Right renal cortex interstitium (tissue), 3 donors: Measurements from ENCODE around the gene LMAN1. TPM values are rescaled to one million over a fixed set of nuclear protein-coding genes. Genes with fewer than 3 reads are reported as not detected.

Experiments used
- DNase-seq, 3 donors: peaks; one replicate each; pipeline ENCODE4 v3.0.0-alpha.2; 2013; ENCODE audit warnings: low read depth in 3 of 3, low spot score in 2 of 3
- polyA plus RNA-seq, 3 donors: library from polyadenylated mRNA; unstranded; fragments of 120-200 nt; gene quantifications; one replicate each; pipeline ENCODE4 v1.2.1, GENCODE V29; 2013; ENCODE audit not compliant: insufficient read length in 3 of 3

Gene LMAN1
- polyA plus RNA-seq, 3 donors, result 108 to 114 (median 109) TPM

- DNase-seq, result no peak
Observed at GRCh38 chr18:59372975-59373374, 13.9 kb upstream of the LMAN1 start.

GRCh38 chr18:59360381-59360780 is 1.3 kb upstream of the LMAN1 start:
- DNase-seq, result no peak

GRCh38 chr18:59359576-59359952 is 499 bp upstream of the LMAN1 start:
- no peak for DNase-seq

GRCh38 chr18:59358414-59358711 is 702 bp downstream of the LMAN1 start:
- DNase-seq, result no peak

- no peak for DNase-seq
Observed at GRCh38 chr18:59357928-59358327, 1.1 kb downstream of the LMAN1 start.

- DNase-seq, result no peak
Observed at GRCh38 chr18:59354731-59355130, 4.3 kb downstream of the LMAN1 start.

- DNase-seq, result no peak
Observed at GRCh38 chr18:59353079-59353680, 5.9 kb downstream of the LMAN1 start.

- no peak for DNase-seq
Observed at GRCh38 chr18:59352250-59352855, 6.7 kb downstream of the LMAN1 start.

- no peak for DNase-seq
Observed at GRCh38 chr18:59345556-59345955, 13.5 kb downstream of the LMAN1 start.

- DNase-seq, result no peak
Observed at GRCh38 chr18:59344996-59345395, 14.1 kb downstream of the LMAN1 start.

- DNase-seq, result no peak
Observed at GRCh38 chr18:59343926-59344325, 15.1 kb downstream of the LMAN1 start.

GRCh38 chr18:59340817-59341216 is 18.2 kb downstream of the LMAN1 start:
- DNase-seq, result no peak

GRCh38 chr18:59340312-59340711 is 18.8 kb downstream of the LMAN1 start:
- DNase-seq, result no peak

- DNase-seq, result no peak
Observed at GRCh38 chr18:59332986-59333385, 26.1 kb downstream of the LMAN1 start.

GRCh38 chr18:59328683-59329082 is 30.4 kb downstream of the LMAN1 start:
- no peak for DNase-seq

GRCh38 chr18:59325965-59326364 is 33.1 kb downstream of the LMAN1 start:
- no peak for DNase-seq

- no peak for DNase-seq
Observed at GRCh38 chr18:59324623-59324971, 34.5 kb downstream of the LMAN1 start.

GRCh38 chr18:59323931-59324622 is 35.0 kb downstream of the LMAN1 start:
- DNase-seq, result no peak

GRCh38 chr18:59318460-59319050 is 40.5 kb downstream of the LMAN1 start, which contains the start of gene CPLX4:
TSS of gene CPLX4 (minus strand) at chr18:59318649. CDS start at chr18:59318462, 187 bp downstream.
- DNase-seq, result no peak

GRCh38 chr18:59311631-59312030 is 47.4 kb downstream of the LMAN1 start:
- DNase-seq, result no peak

GRCh38 chr18:59308938-59309260 is 50.2 kb downstream of the LMAN1 start:
- DNase-seq, result no peak

- DNase-seq, result peak; percentile 31 to 50 (median 49)
Observed at GRCh38 chr18:59308248-59308937, 50.7 kb downstream of the LMAN1 start.
